Measurements from ENCODE around the gene UMPS.

UMPS gene

DNA sequence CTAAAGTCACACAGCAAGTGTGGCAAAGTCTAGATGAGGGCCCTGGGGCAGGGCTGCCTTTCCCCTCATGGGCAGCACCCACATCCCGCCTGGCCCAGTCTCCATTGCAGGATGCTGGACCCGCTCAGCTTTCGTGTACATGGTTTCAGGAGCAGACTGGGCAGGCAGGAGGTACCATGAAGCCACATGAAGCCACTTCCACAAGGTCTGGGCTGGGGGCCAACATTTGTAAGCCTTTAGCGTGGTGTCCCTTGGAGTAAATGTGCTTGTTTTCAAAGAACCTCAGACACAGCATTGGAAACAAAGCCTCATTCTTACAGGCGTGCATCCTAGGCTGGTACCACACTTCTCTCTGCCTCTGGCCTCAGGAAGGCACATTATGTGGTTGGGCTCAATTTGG lies 34.5 kb downstream of the UMPS start:
- DNase-seq = no peak

DNA sequence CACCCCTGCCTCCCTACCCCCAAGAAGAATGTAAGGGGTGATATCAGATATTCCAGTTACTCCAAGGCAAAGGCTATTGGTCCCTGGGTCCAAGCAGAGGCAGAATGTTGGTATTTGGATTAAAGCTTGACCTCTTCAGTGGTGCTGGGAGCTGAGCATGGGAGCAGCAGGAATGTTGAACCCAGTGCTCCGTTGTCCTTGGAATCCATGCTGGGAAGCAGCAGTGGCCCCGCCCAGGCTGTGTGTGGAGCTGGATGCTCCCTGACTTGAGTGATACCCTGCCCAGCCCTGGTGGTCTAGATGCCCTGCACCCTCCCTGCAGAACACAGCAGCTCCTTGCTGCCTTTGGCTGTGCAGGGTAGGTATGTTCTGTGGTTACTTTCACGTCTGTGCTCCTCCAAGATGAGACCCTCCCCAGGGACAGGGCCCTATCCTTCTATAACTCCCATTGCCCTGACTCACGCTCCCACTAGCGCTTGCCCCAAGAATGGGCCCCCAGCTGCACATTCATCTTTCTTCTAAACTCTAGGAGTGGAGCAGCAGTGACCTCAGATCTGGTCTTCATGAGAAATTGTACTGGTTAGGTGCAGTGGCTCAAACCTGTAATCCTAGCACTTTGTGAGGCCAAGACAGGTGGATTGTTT lies 35.1 kb downstream of the UMPS start:
- no peak for DNase-seq

DNA sequence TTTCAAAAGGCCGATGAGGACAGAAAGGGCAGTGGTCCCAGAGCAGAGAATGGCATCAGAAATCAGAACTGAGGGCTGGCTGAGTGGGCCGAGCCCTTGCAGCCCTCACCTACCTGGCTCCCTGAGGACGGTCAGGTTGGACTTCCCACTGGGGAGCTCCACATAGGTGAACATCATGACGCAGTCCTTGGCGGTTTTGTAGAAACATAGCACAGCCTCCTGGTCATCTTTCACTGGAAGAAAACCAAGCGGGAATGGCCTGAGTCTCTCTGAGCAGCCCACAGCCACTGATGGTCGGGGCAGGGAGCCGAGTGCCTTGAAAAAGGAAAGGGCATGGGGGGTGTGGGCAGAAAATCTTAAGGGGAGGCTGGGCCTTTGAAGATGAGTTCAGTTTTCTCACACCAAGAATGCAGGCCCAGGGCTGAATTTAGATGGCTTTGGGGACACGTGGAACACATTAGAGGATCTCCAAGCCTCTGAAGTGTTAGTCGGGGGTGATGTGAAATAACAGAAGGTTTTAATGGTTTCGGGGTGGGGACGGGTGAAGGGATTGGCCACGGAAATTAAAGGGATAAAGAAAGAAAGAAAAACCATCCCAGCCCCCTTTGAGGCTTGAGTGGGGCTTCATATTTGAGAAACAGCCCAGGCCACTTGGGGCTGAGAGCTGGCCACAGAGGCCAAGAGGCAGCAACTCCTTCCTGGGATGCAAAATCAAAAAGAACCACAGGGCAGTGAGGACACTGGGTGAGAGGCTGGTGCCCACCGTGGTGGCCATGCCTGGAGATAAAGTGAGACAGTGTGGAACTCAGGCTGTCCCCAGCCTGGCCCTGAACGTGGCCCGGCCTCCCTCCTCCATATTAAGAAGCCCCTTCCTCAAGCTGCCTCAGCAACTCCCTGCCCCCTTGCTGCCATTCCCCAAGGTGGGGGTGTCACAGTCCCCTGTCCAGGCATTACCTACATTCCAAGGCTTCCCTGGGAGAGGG lies 36.2 kb downstream of the UMPS start:
- DNase-seq = no peak

DNA sequence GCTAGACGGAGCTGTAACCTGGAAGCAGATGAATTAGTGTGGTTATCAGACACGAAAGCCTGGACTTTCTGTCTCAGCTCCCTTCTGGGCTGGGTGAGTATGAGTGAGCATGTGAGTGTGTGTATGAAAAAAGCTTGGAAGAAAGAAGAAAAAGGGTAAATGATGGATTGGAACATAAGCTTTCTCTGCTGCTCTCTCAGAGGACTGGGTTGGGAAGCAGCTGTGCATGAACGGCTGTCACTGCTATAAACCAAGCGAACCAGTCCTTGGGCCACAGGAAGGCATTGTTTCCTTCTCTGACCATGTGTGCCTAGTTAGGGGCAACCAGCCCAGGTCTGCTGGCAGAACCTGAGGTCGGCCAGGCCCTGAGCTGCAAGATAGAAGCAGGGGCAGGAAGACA lies 37.0 kb downstream of the UMPS start:
- DNase-seq = no peak

DNA sequence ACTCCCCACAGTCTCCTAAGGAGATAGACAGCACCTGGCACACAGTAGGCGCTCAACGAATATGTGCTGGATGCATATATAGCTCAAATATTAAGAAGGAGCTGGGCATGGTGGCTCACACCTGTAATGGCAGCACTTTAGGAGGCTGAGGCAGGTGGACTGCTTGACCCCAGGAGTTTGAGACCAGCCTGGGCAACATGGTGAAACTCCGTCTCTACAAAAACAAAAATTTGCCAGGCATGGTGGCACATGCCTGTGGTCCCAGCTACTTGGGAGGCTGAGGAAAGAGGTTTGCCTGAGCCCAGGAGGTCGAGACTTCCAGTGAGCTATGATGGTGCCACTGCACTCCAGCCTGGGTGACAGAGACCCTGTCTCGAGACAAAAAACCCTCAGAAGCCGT lies 37.4 kb downstream of the UMPS start:
- no peak for DNase-seq

- peak; percentile 19 for DNase-seq
These were observed 38.6 kb downstream of the UMPS start for GRCh38 chr3:124768812-124769211.

- no peak for DNase-seq
These were observed 39.2 kb downstream of the UMPS start for GRCh38 chr3:124769462-124769861.

DNA sequence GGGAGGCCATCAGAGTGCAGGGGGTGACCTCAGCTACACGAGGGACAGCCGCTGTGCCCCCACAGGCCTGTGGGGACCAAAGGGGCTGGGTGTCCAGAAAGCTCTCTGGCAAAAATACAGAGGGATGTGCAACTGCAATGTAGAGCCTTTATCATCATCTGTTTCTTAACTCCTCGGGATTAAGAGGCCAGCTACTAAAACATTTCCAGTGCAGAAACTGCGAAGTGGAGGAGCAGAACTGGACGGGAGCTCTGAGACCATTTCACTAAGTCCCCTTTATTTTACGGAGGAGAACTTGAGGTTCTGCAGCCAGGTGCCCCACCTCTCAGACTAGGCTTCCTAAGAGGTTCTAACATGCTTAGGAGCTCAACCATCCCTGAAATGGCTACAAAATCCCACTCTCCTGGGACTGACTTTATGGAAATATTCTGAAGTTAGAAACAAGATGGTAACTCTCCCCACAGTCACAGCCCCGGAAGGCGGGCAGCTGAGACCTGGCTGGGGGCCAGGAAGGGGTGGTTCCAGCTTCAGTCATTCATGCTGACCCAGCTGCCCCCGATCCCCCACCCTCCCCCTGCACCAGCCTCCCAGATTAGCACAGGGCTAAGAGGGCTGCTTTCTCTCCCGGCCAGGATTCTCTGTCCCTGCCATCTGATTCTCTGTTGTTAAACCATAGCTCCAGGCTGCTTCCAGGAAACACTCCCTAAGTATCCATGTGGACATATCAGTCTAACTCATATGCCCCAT lies 40.3 kb downstream of the UMPS start:
- DNase-seq = no peak

GRCh38 chr3:124771083-124771445 lies 40.8 kb downstream of the UMPS start:
- no peak for DNase-seq

GRCh38 chr3:124772081-124772831 lies 42.0 kb downstream of the UMPS start:
- no peak for DNase-seq

- DNase-seq = no peak
These were observed 43.4 kb downstream of the UMPS start for GRCh38 chr3:124773351-124774326.

DNA sequence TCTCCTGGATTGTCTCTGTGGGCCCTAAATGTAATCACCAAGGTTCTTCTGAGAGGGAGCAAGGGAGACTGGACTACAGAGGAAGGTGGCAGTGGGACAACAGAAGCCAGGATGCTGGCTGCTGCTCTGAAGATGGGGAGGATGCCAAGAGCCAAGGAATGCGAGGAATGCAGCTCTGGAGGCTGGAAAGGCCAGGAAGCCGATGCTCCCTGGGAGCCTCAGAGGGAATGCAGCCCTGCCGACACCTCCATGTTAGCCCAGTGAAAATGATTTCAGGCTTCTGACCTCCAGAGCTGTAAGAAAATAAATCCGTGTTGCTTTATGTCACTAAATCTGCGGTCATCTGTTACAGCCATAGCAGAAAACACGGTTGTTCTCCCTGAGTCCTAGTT lies 44.1 kb downstream of the UMPS start:
- no peak for DNase-seq

GRCh38 chr3:124774841-124775402 lies 44.7 kb downstream of the UMPS start:
- DNase-seq = no peak

GRCh38 chr3:124775877-124776276 lies 45.6 kb downstream of the UMPS start:
- no peak for DNase-seq

DNA sequence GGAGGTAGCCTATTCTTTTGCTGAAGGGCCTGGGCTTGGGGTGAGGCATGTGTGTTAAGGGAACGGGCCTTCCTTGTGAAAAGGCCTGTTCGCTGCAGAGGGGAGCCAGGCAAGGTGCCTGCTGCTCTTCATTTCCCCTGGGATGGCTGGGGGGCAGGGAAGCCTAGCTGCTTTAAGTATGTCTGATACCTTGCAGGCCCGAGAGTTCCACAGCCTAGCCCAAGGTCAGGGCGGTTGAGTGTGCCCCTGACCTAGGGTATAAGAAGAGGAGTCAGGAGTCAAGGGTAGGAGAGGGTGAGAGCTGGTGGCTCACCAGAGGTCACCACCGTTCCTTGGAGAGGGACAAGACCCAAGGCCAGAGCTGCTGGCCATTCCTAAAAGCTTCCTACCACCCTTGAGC lies 46.6 kb downstream of the UMPS start:
- DNase-seq = no peak

GRCh38 chr3:124777762-124778470 lies 47.7 kb downstream of the UMPS start:
- DNase-seq = no peak

DNA sequence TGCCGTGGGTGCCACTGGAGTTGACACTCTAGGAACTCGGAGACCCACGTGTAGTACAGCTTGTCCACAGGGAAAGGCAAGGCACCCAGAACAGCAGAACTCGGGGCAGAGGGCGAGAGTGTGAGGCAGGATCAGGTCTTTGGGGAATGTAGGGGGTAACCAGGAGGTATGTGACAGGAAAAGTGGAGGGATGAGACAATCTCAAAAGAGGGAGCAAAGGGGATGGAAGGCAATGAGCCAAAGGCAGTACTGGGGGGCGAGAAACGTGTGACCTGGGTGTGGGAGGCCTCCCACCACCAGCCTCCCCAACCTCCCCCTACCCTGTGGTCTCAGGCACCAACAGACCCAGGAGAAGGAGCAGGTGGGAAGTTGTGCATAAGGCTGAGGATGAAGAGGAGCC lies 48.9 kb downstream of the UMPS start:
- DNase-seq = no peak

GRCh38 chr3:124779751-124780191 lies 49.5 kb downstream of the UMPS start:
- no peak for DNase-seq

GRCh38 chr3:124780356-124780755 lies 50.1 kb downstream of the UMPS start:
- no peak for DNase-seq

- DNase-seq = no peak
These were observed 50.7 kb downstream of the UMPS start for GRCh38 chr3:124780761-124781475.
